Hepatocyte (in vitro differentiated cells): ENCODE data around the gene ATP8B3. TPM values are rescaled to one million over a fixed set of nuclear protein-coding genes. Genes with fewer than 3 reads are reported as not detected.

Source experiments
- DNase-seq: peaks from one replicate; pipeline ENCODE4 v3.0.0-alpha.2; 2016; ENCODE audit warnings: low spot score
- H2AFZ ChIP-seq: fragments of 200-600 bp; sonication (generic); 2 replicates; pipeline ENCODE4 v1.6.0; 2016; ENCODE audit warnings: antibody characterized with exemption, mild to moderate bottlenecking
- H3K27ac ChIP-seq: fragments of 200-600 bp; sonication (generic); 2 replicates; pipeline ENCODE4 v1.5.1; 2016; ENCODE audit warnings: mild to moderate bottlenecking
- H3K27me3 ChIP-seq: fragments of 200-600 bp; sonication (generic); 2 replicates; pipeline ENCODE4 v1.6.1; 2016
- H3K36me3 ChIP-seq: fragments of 200-600 bp; sonication (generic); replicated peaks from 2 replicates; pipeline ENCODE4 v1.5.1; 2016; ENCODE audit warnings: low read depth; ENCODE audit not compliant: insufficient read depth
- H3K4me1 ChIP-seq: fragments of 200-600 bp; sonication (generic); 2 replicates; pipeline ENCODE4 v1.5.1; 2016; ENCODE audit warnings: mild to moderate bottlenecking, moderate library complexity; ENCODE audit not compliant: insufficient read depth
- H3K4me2 ChIP-seq: fragments of 200-600 bp; sonication (generic); 2 replicates; pipeline ENCODE4 v1.6.0; 2016
- H3K4me3 ChIP-seq: fragments of 200-600 bp; sonication (generic); 2 replicates; pipeline ENCODE4 v1.5.1; 2016; ENCODE audit warnings: mild to moderate bottlenecking
- H3K79me2 ChIP-seq: fragments of 200-600 bp; sonication (generic); 2 replicates; pipeline ENCODE4 v1.6.0; 2017; ENCODE audit warnings: mild to moderate bottlenecking
- H3K9me2 ChIP-seq: fragments of 200-600 bp; sonication (generic); replicated peaks from 2 replicates; pipeline ENCODE4 v1.6.0; 2017; ENCODE audit warnings: mild to moderate bottlenecking; ENCODE audit not compliant: insufficient read depth
- H3K9me3 ChIP-seq: fragments of 200-600 bp; sonication (generic); 2 replicates; pipeline ENCODE4 v1.5.1; 2016; ENCODE audit warnings: low read depth, mild to moderate bottlenecking
- H4K20me1 ChIP-seq: fragments of 200-600 bp; sonication (generic); 2 replicates; pipeline ENCODE4 v1.6.0; 2016; ENCODE audit warnings: mild to moderate bottlenecking; ENCODE audit not compliant: insufficient read depth, poor library complexity, severe bottlenecking
- CTCF ChIP-seq: fragments of 200-600 bp; sonication (generic); IDR thresholded peaks from 2 replicates; pipeline ENCODE4 v1.5.1; 2016; ENCODE audit warnings: antibody characterized with exemption, mild to moderate bottlenecking; ENCODE audit not compliant: poor library complexity
- EZH2 ChIP-seq: fragments of 200-600 bp; sonication (generic); IDR thresholded peaks from 2 replicates; pipeline ENCODE4 v1.6.1; 2016; ENCODE audit warnings: antibody characterized with exemption, mild to moderate bottlenecking, borderline replicate concordance
- EZH2phosphoT487 ChIP-seq: fragments of 200-600 bp; sonication (generic); IDR thresholded peaks from one replicate; pipeline ENCODE4 v1.6.1; 2018; ENCODE audit warnings: antibody characterized with exemption, mild to moderate bottlenecking, low read depth, moderate library complexity; ENCODE audit not compliant: unreplicated experiment, severe bottlenecking
- WGBS: methylation state at CpG from one replicate; pipeline ENCODE4 v1.1.6; 2016; ENCODE audit warnings: low lambda C conversion rate; ENCODE audit errors: missing lambda C conversion rate; 5-methylcytosine and 5-hydroxymethylcytosine counted together
- polyA plus RNA-seq: library from polyadenylated mRNA; unstranded; fragments of >200 nt; fragmentation: Nextera tagmentation; extraction: Ambion mirVana; gene quantifications from 2 replicates; pipeline ENCODE4 v1.2.1, GENCODE V29; 2016
- total RNA-seq: library from RNA; depleted of rRNA; stranded (reverse); fragments of >200 nt; gene quantifications from 2 replicates; pipeline ENCODE4 v1.2.3, GENCODE V29; 2014

ATP8B3 gene
- total and polyA plus RNA-seq, 2 experiments from 2014 or later = 1.7 to 2.4 TPM

DNA sequence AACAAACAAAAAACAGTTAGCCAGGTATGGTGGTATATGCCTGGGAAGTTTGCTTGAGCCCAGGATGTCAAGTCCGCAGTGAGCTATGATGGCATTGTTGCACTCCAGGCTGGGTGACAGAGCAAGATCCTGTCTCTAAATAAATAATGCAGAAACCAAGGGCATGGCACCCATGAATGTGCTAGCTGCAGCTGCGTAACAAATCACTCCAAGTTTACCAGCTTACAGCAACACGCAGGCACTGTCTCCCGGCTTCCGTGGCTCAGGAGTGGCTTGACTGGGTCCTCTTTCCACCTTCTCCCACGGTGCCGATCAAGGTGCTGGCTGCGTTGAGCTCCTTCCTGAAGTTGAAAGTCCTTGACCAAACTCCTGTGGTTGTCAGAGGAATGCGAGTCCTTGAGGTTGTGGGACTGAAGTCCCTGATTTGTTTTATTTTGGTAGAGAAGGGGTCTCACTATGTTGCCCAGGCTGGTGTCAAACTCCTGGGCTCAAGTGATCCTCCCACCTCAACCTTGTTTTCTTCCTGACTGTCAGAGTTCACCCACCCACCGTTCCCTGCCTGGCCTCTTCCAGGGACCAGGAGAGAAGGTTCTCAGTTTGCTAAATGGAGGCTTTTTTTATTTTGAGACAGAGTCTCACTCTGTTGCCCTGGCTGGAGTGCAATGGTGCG is 72.0 kb downstream of the ATP8B3 start:
- H3K4me1 ChIP-seq = no peaks in the 10 kb centered on the region
- no peak overlapping the region for H3K27ac ChIP-seq
- no peaks in the 10 kb centered on the region for H3K9me3 ChIP-seq
- peaks cover 27% of the 10 kb centered on the region for H3K27me3 ChIP-seq
- no peak overlapping the region for H3K4me2 ChIP-seq
- no peaks in the 10 kb centered on the region for H3K36me3 ChIP-seq
- H4K20me1 ChIP-seq = no peaks in the 10 kb centered on the region
- 93% methylated on average over 11 of the region's 11 CpGs for WGBS
- H2AFZ ChIP-seq = no peak overlapping the region
- H3K4me3 ChIP-seq = no peak overlapping the region
- H3K79me2 ChIP-seq = no peaks in the 10 kb centered on the region
- H3K9me2 ChIP-seq = no peaks in the 10 kb centered on the region
- DNase-seq = no peak
- no peak for TF ChIP-seq CTCF
- no peak for TF ChIP-seq EZH2phosphoT487

GRCh38 chr19:1736927-1737326 is 75.1 kb downstream of the ATP8B3 start:
- H3K4me2 ChIP-seq = no peak overlapping the region
- TF ChIP-seq EZH2phosphoT487 (no peak), EZH2 (no peak)
- H3K9me3 ChIP-seq = no peaks in the 10 kb centered on the region
- no peaks in the 10 kb centered on the region for H3K36me3 ChIP-seq
- H3K4me3 ChIP-seq = no peak overlapping the region
- no peak for DNase-seq
- H3K79me2 ChIP-seq = no peaks in the 10 kb centered on the region
- no peak overlapping the region for H2AFZ ChIP-seq
- H3K4me1 ChIP-seq = no peaks in the 10 kb centered on the region
- no peak overlapping the region for H3K27ac ChIP-seq
- no peaks in the 10 kb centered on the region for H4K20me1 ChIP-seq
- H3K27me3 ChIP-seq = peaks cover 40% of the 10 kb centered on the region
- H3K9me2 ChIP-seq = no peaks in the 10 kb centered on the region
- 74% methylated on average over 17 of the region's 22 CpGs for WGBS

- peaks cover 44% of the 10 kb centered on the region for H3K27me3 ChIP-seq
- 79% methylated on average over 3 of the region's 3 CpGs for WGBS
These were observed 75.8 kb downstream of the ATP8B3 start for GRCh38 chr19:1736280-1736679.

More at GRCh38 chr19:1736280-1736679, 75.8 kb downstream of the ATP8B3 start:
- H3K36me3 ChIP-seq = no peaks in the 10 kb centered on the region
- no peaks in the 10 kb centered on the region for H3K9me3 ChIP-seq
- no peaks in the 10 kb centered on the region for H4K20me1 ChIP-seq
- H3K4me3 ChIP-seq = no peak overlapping the region
- no peak for DNase-seq
- no peaks in the 10 kb centered on the region for H3K4me1 ChIP-seq
- no peak for TF ChIP-seq CTCF
- no peak for TF ChIP-seq EZH2
- no peak for TF ChIP-seq EZH2phosphoT487
- no peaks in the 10 kb centered on the region for H3K9me2 ChIP-seq
- no peaks in the 10 kb centered on the region for H3K79me2 ChIP-seq
- no peak overlapping the region for H3K27ac ChIP-seq
- no peak overlapping the region for H2AFZ ChIP-seq
- H3K4me2 ChIP-seq = no peak overlapping the region
